Astrocyte (in vitro differentiated cells and primary cell): ENCODE data around the gene GTSE1. TPM values are rescaled to one million over a fixed set of nuclear protein-coding genes. Genes with fewer than 3 reads are reported as not detected.

Experiments
- DNase-seq: peaks from one replicate; pipeline ENCODE4 v3.0.0-alpha.2; 2010; ENCODE audit warnings: low read depth
- FAIRE-seq: peaks from 2 replicates; lab custom pipeline; 2011; peaks lifted over from hg19 to GRCh38; lab: Jason Lieb, UNC
- H2AFZ ChIP-seq: 2 replicates; pipeline ENCODE4 v1.6.0; 2012; ENCODE audit warnings: low read depth, low read length, inconsistent platforms
- H3K27ac ChIP-seq: 2 replicates; pipeline ENCODE4 v1.5.1; 2011; ENCODE audit warnings: low read depth, low read length, inconsistent platforms
- H3K27me3 ChIP-seq: 2 replicates; pipeline ENCODE4 v1.6.0; 2011; ENCODE audit warnings: low read length, inconsistent platforms; ENCODE audit not compliant: insufficient read depth
- H3K36me3 ChIP-seq: 2 replicates; pipeline ENCODE4 v1.5.1; 2011; ENCODE audit warnings: low read length, inconsistent platforms; ENCODE audit not compliant: insufficient read depth
- H3K4me1 ChIP-seq: 2 replicates; pipeline ENCODE4 v1.5.1; 2011; ENCODE audit warnings: low read length, inconsistent platforms; ENCODE audit not compliant: insufficient read depth
- H3K4me2 ChIP-seq: 2 replicates; pipeline ENCODE4 v1.6.0; 2012; ENCODE audit warnings: low read length, inconsistent platforms
- H3K4me3 ChIP-seq: 2 replicates; pipeline ENCODE4 v1.5.1; 2011; ENCODE audit warnings: low read depth, mild to moderate bottlenecking, low read length, inconsistent platforms; ENCODE audit not compliant: insufficient read depth
- H3K79me2 ChIP-seq: 2 replicates; pipeline ENCODE4 v1.6.0; 2012; ENCODE audit warnings: mild to moderate bottlenecking, low read length, inconsistent platforms; ENCODE audit not compliant: insufficient read depth
- H3K9ac ChIP-seq: 2 replicates; pipeline ENCODE4 v1.6.0; 2012; ENCODE audit warnings: mild to moderate bottlenecking, low read length, inconsistent platforms
- H3K9me3 ChIP-seq: 2 replicates; pipeline ENCODE4 v1.5.1; 2012; ENCODE audit warnings: low read depth, mild to moderate bottlenecking, low read length, inconsistent platforms; ENCODE audit not compliant: insufficient read depth
- H4K20me1 ChIP-seq: 2 replicates; pipeline ENCODE4 v1.6.0; 2012; ENCODE audit warnings: low read length, inconsistent platforms; ENCODE audit not compliant: insufficient read depth
- H3K27ac Mint-ChIP-seq: one replicate; pipeline ENCODE4 v1.8.0; 2021; ENCODE audit warnings: mild to moderate bottlenecking, mixed read lengths; ENCODE audit not compliant: unreplicated experiment
- H3K27me3 Mint-ChIP-seq: one replicate; pipeline ENCODE4 v1.8.0; 2021; ENCODE audit warnings: low read depth, mixed read lengths; ENCODE audit not compliant: unreplicated experiment
- H3K36me3 Mint-ChIP-seq: one replicate; pipeline ENCODE4 v1.8.0; 2021; ENCODE audit warnings: low read depth, mixed read lengths; ENCODE audit not compliant: unreplicated experiment
- H3K4me1 Mint-ChIP-seq: one replicate; pipeline ENCODE4 v1.8.0; 2021; ENCODE audit warnings: low read depth, mixed read lengths; ENCODE audit not compliant: unreplicated experiment
- H3K4me3 Mint-ChIP-seq: one replicate; pipeline ENCODE4 v1.8.0; 2021; ENCODE audit warnings: mild to moderate bottlenecking, moderate library complexity, mixed read lengths; ENCODE audit not compliant: unreplicated experiment
- H3K9me3 Mint-ChIP-seq: one replicate; pipeline ENCODE4 v1.8.0; 2021; ENCODE audit warnings: mild to moderate bottlenecking, mixed read lengths; ENCODE audit not compliant: unreplicated experiment
- CTCF ChIP-seq: IDR thresholded peaks from 2 replicates; pipeline ENCODE4 v1.5.1; 2011; ENCODE audit warnings: low read depth, mild to moderate bottlenecking, inconsistent platforms, low read length, moderate library complexity; ENCODE audit not compliant: insufficient read depth
- EZH2 ChIP-seq: IDR thresholded peaks from 2 replicates; pipeline ENCODE4 v1.6.1; 2012; ENCODE audit warnings: mild to moderate bottlenecking, low read length, inconsistent platforms; ENCODE audit not compliant: insufficient read depth
- total RNA-seq: library from RNA; stranded (reverse); gene quantifications from 2 replicates; pipeline ENCODE4 v1.2.1, GENCODE V29; 2021

GTSE1 gene
- total RNA-seq, 1 donor from 2014 or later: 4.1 TPM

DNA sequence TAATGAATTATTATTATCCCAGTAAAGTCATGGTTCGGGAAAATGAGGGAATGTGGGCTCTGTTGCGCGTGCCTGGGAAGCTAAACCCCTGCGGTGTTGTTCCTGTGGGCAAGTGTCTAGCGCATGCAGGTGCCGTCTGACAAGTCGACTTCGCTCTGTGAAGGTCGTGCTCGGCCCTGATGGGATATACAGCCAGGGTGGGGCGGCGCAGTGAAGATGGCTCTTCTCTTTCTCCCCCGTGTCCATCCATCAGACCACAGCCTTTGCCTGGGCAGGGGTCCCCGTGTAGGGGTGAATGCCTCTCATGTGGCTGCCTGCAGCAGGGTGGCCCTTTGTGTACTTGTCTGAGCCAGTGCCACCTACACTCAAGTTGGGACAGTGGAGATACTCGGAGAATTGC is 26.0 kb downstream of the GTSE1 start:
- peaks cover 1% of the 10 kb centered on the region for H3K36me3 Mint-ChIP-seq

DNA sequence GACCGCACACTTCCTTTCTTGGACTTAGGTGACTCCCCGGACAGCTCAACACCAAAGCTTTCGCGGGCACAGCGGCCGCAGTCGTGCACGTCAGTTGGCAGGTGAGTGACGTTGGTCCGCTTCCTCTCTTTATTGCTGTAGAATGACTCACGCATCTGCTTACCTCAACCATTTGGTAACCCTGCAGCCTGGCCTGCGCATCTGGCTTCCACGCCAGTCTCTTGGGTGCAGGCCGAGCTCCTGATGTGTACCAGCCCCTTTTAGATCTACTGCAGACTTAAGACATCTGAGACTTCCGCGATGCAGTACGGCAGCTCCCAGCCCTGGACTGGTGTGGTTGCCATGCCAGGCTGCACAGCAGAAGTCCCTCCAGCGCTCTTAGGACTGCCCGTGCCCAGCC is 26.5 kb downstream of the GTSE1 start:
- Mint-ChIP-seq H3K27ac (no peak overlapping the region), H3K9me3 (no peaks in the 10 kb centered on the region), H3K4me1 (no peaks in the 10 kb centered on the region), H3K27me3 (peaks cover 10% of the 10 kb centered on the region), H3K36me3 (peaks cover 1% of the 10 kb centered on the region), H3K4me3 (no peak overlapping the region)
- DNase-seq: no peak
- H3K9me3 ChIP-seq: no peaks in the 10 kb centered on the region
- H3K27ac ChIP-seq: no peak overlapping the region
- H3K79me2 ChIP-seq: peaks cover 40% of the 10 kb centered on the region
- H3K4me3 ChIP-seq: no peak overlapping the region
- no peaks in the 10 kb centered on the region for H3K27me3 ChIP-seq
- H3K36me3 ChIP-seq: peaks cover 7% of the 10 kb centered on the region
- no peak overlapping the region for H2AFZ ChIP-seq
- no peak for FAIRE-seq
- no peak overlapping the region for H3K9ac ChIP-seq
- TF ChIP-seq CTCF: no peak
- no peak for TF ChIP-seq EZH2
- H4K20me1 ChIP-seq: peaks cover 3% of the 10 kb centered on the region
- no peaks in the 10 kb centered on the region for H3K4me1 ChIP-seq
- H3K4me2 ChIP-seq: no peak overlapping the region

More for the DNA sequence above, 26.0 kb downstream of the GTSE1 start:
- H3K27me3 Mint-ChIP-seq: peaks cover 10% of the 10 kb centered on the region
- no peak overlapping the region for H2AFZ ChIP-seq
- H3K4me2 ChIP-seq: no peak overlapping the region
- no peaks in the 10 kb centered on the region for H3K9me3 Mint-ChIP-seq
- H3K4me3 Mint-ChIP-seq: no peak overlapping the region
- DNase-seq (no peak), FAIRE-seq (no peak)
- no peak overlapping the region for H3K9ac ChIP-seq
- H3K27ac ChIP-seq: no peak overlapping the region
- H3K36me3 ChIP-seq: peaks cover 6% of the 10 kb centered on the region
- no peak overlapping the region for H3K4me3 ChIP-seq
- TF ChIP-seq CTCF: no peak
- TF ChIP-seq EZH2: no peak
- peaks cover 6% of the 10 kb centered on the region for H4K20me1 ChIP-seq
- no peak overlapping the region for H3K27ac Mint-ChIP-seq
- H3K4me1 ChIP-seq: no peaks in the 10 kb centered on the region
- H3K27me3 ChIP-seq: no peaks in the 10 kb centered on the region
- H3K9me3 ChIP-seq: no peaks in the 10 kb centered on the region
- peaks cover 44% of the 10 kb centered on the region for H3K79me2 ChIP-seq
- no peaks in the 10 kb centered on the region for H3K4me1 Mint-ChIP-seq

- peaks cover 7% of the 10 kb centered on the region for H3K36me3 ChIP-seq
- H2AFZ ChIP-seq: no peak overlapping the region
- H3K4me1 Mint-ChIP-seq: no peaks in the 10 kb centered on the region
- H3K4me2 ChIP-seq: no peak overlapping the region
- H3K4me1 ChIP-seq: no peaks in the 10 kb centered on the region
- H3K4me3 ChIP-seq: no peak overlapping the region
- no peaks in the 10 kb centered on the region for H3K27me3 ChIP-seq
- no peak overlapping the region for H3K4me3 Mint-ChIP-seq
- H3K79me2 ChIP-seq: peaks cover 9% of the 10 kb centered on the region
- peaks cover 5% of the 10 kb centered on the region for H3K27me3 Mint-ChIP-seq
- no peaks in the 10 kb centered on the region for H3K9me3 Mint-ChIP-seq
- DNase-seq: no peak
- no peak overlapping the region for H3K9ac ChIP-seq
- H3K27ac ChIP-seq: no peak overlapping the region
- no peaks in the 10 kb centered on the region for H4K20me1 ChIP-seq
- H3K9me3 ChIP-seq: no peaks in the 10 kb centered on the region
- no peak overlapping the region for H3K27ac Mint-ChIP-seq
- TF ChIP-seq CTCF: no peak
- no peak for TF ChIP-seq EZH2
- H3K36me3 Mint-ChIP-seq: peaks cover 1% of the 10 kb centered on the region
- FAIRE-seq: no peak
These were observed 29.5 kb downstream of the GTSE1 start for GRCh38 chr22:46326066-46326680.
